ENCODE measurements around the gene LRRC1. TPM values are rescaled to one million over a fixed set of nuclear protein-coding genes. Genes with fewer than 3 reads are reported as not detected.
A peak's percentile ranks its signal among the peaks of the same experiment; 100 is the strongest.

LRRC1 gene
- total and polyA plus RNA-seq, 2 of the 13 experiments (the other 11 are each of a cell fraction or from before 2014, with no cell fraction given), result 15.6 to 27.7 TPM

DNA sequence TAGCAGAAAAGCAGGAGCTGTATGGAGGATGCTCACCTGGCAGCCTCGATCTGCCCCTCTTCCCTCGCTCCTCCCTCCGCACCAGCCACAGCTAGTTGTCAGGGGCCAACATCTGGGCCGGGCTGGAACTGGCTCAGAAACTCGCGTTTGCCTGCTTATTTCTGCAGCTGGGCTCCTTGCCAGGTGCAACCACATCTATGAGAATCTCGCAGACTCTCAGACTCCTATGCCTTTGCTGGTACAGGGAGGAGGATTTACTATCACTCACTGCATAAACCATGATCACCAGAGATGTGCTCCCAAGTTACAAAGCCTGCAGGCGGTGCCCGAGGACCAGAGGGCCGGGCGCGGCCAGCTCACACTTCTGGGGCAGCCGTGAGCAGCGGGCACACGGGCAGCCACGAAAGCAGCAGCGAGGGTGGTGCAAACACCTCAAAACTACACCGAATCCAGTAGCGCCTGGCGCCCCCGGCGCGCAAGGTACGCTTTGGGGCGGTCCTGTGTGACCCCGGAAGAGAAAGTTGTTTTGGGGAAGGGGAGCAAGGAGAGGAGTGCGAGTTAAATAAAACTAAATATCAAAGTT is 577 bp upstream of the LRRC1 start (continued):
- TF ChIP-seq ZFP36 (IDR thresholded peaks at IDR 0.05; ENCODE audit: borderline replicate concordance, low read depth, low read length, partially characterized antibody), result no peak
- no peak; the same call in 1 of the 2 replicates for TF ChIP-seq ZNF879 (CRISPR knock-in tag; IDR thresholded peaks at IDR 0.05)
- peak; percentile 84 for TF ChIP-seq REPIN1 (CRISPR knock-in tag; IDR thresholded peaks at IDR 0.05; ENCODE audit: borderline replicate concordance, low read depth)
- no peak; the same call in 1 of the 2 replicates for TF ChIP-seq TMF1 (CRISPR knock-in tag; IDR thresholded peaks at IDR 0.05; ENCODE audit: low read depth)
- TF ChIP-seq, protein P1, sequence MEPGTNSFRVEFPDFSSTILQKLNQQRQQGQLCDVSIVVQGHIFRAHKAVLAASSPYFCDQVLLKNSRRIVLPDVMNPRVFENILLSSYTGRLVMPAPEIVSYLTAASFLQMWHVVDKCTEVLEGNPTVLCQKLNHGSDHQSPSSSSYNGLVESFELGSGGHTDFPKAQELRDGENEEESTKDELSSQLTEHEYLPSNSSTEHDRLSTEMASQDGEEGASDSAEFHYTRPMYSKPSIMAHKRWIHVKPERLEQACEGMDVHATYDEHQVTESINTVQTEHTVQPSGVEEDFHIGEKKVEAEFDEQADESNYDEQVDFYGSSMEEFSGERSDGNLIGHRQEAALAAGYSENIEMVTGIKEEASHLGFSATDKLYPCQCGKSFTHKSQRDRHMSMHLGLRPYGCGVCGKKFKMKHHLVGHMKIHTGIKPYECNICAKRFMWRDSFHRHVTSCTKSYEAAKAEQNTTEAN (CRISPR knock-in tag; conservative IDR thresholded peaks at IDR 0.05), result peak; percentile 94
- TF ChIP-seq, protein P2, sequence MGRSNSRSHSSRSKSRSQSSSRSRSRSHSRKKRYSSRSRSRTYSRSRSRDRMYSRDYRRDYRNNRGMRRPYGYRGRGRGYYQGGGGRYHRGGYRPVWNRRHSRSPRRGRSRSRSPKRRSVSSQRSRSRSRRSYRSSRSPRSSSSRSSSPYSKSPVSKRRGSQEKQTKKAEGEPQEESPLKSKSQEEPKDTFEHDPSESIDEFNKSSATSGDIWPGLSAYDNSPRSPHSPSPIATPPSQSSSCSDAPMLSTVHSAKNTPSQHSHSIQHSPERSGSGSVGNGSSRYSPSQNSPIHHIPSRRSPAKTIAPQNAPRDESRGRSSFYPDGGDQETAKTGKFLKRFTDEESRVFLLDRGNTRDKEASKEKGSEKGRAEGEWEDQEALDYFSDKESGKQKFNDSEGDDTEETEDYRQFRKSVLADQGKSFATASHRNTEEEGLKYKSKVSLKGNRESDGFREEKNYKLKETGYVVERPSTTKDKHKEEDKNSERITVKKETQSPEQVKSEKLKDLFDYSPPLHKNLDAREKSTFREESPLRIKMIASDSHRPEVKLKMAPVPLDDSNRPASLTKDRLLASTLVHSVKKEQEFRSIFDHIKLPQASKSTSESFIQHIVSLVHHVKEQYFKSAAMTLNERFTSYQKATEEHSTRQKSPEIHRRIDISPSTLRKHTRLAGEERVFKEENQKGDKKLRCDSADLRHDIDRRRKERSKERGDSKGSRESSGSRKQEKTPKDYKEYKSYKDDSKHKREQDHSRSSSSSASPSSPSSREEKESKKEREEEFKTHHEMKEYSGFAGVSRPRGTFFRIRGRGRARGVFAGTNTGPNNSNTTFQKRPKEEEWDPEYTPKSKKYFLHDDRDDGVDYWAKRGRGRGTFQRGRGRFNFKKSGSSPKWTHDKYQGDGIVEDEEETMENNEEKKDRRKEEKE (IDR thresholded peaks at IDR 0.05), result no peak
- TF ChIP-seq, protein P3, sequence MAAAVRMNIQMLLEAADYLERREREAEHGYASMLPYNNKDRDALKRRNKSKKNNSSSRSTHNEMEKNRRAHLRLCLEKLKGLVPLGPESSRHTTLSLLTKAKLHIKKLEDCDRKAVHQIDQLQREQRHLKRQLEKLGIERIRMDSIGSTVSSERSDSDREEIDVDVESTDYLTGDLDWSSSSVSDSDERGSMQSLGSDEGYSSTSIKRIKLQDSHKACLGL (CRISPR knock-in tag; IDR thresholded peaks at IDR 0.05), result no peak
- TF ChIP-seq GABPA (IDR thresholded peaks at IDR 0.05; ENCODE audit: low read depth, low read length), result peak; percentile 27; the same call in 1 of the 2 replicates
- TF ChIP-seq GABPA (CRISPR knock-in tag; IDR thresholded peaks at IDR 0.05; ENCODE audit: low read depth), result peak; percentile 79
- TF ChIP-seq, protein P4, sequence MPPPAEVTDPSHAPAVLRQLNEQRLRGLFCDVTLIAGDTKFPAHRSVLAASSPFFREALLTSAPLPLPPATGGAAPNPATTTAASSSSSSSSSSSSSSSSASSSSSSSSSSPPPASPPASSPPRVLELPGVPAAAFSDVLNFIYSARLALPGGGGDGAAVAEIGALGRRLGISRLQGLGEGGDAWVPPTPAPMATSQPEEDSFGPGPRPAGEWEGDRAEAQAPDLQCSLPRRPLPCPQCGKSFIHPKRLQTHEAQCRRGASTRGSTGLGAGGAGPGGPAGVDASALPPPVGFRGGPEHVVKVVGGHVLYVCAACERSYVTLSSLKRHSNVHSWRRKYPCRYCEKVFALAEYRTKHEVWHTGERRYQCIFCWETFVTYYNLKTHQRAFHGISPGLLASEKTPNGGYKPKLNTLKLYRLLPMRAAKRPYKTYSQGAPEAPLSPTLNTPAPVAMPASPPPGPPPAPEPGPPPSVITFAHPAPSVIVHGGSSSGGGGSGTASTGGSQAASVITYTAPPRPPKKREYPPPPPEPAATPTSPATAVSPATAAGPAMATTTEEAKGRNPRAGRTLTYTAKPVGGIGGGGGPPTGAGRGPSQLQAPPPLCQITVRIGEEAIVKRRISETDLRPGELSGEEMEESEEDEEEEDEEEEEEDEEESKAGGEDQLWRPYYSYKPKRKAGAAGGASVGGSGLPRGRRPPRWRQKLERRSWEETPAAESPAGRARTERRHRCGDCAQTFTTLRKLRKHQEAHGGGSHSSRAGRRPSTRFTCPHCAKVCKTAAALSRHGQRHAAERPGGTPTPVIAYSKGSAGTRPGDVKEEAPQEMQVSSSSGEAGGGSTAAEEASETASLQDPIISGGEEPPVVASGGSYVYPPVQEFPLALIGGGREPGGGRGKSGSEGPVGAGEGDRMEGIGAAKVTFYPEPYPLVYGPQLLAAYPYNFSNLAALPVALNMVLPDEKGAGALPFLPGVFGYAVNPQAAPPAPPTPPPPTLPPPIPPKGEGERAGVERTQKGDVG (CRISPR knock-in tag; IDR thresholded peaks at IDR 0.05; ENCODE audit: borderline replicate concordance), result peak; percentile 46
- TF ChIP-seq, protein P5, sequence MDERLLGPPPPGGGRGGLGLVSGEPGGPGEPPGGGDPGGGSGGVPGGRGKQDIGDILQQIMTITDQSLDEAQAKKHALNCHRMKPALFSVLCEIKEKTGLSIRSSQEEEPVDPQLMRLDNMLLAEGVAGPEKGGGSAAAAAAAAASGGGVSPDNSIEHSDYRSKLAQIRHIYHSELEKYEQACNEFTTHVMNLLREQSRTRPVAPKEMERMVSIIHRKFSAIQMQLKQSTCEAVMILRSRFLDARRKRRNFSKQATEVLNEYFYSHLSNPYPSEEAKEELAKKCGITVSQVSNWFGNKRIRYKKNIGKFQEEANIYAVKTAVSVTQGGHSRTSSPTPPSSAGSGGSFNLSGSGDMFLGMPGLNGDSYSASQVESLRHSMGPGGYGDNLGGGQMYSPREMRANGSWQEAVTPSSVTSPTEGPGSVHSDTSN (CRISPR knock-in tag; IDR thresholded peaks at IDR 0.05), result 0 out of 2 replicates have a peak, but pooled peaks have one; percentile 29
- TF ChIP-seq KAT8 (CRISPR knock-in tag; IDR thresholded peaks at IDR 0.05), result no peak
- peak; percentile 77 for TF ChIP-seq ZNF292 (CRISPR knock-in tag; IDR thresholded peaks at IDR 0.05; ENCODE audit: borderline replicate concordance, low read depth)
- TF ChIP-seq, protein P6, sequence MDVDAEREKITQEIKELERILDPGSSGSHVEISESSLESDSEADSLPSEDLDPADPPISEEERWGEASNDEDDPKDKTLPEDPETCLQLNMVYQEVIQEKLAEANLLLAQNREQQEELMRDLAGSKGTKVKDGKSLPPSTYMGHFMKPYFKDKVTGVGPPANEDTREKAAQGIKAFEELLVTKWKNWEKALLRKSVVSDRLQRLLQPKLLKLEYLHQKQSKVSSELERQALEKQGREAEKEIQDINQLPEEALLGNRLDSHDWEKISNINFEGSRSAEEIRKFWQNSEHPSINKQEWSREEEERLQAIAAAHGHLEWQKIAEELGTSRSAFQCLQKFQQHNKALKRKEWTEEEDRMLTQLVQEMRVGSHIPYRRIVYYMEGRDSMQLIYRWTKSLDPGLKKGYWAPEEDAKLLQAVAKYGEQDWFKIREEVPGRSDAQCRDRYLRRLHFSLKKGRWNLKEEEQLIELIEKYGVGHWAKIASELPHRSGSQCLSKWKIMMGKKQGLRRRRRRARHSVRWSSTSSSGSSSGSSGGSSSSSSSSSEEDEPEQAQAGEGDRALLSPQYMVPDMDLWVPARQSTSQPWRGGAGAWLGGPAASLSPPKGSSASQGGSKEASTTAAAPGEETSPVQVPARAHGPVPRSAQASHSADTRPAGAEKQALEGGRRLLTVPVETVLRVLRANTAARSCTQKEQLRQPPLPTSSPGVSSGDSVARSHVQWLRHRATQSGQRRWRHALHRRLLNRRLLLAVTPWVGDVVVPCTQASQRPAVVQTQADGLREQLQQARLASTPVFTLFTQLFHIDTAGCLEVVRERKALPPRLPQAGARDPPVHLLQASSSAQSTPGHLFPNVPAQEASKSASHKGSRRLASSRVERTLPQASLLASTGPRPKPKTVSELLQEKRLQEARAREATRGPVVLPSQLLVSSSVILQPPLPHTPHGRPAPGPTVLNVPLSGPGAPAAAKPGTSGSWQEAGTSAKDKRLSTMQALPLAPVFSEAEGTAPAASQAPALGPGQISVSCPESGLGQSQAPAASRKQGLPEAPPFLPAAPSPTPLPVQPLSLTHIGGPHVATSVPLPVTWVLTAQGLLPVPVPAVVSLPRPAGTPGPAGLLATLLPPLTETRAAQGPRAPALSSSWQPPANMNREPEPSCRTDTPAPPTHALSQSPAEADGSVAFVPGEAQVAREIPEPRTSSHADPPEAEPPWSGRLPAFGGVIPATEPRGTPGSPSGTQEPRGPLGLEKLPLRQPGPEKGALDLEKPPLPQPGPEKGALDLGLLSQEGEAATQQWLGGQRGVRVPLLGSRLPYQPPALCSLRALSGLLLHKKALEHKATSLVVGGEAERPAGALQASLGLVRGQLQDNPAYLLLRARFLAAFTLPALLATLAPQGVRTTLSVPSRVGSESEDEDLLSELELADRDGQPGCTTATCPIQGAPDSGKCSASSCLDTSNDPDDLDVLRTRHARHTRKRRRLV (CRISPR knock-in tag; IDR thresholded peaks at IDR 0.05), result no peak; the same call in 1 of the 2 replicates

Data from HepG2 (cell line).